CD8-positive, alpha-beta memory T cell (primary cell): Measurements from ENCODE around the gene CD93. TPM values are rescaled to one million over a fixed set of nuclear protein-coding genes. Genes with fewer than 3 reads are reported as not detected.

Source experiments
- CTCF ChIA-PET: fragments of 350-600 bp; sonication (Branson Sonifier 250); formaldehyde crosslinking; loops from one replicate; lab custom pipeline; 2021; ENCODE audit warnings: antibody characterized with exemption; lab: Charles Lee
- POLR2A ChIA-PET: fragments of 350-600 bp; sonication (Branson Sonifier 250); formaldehyde crosslinking; loops from one replicate; lab custom pipeline; 2021; ENCODE audit warnings: antibody characterized with exemption; lab: Charles Lee
- DNase-seq, 5 donors: peaks; one replicate each; pipeline versions ENCODE4 v3.0.0 to v3.0.0-alpha.2; 2020 to 2022; ENCODE audit warnings: mixed read lengths in 1 of 5
- H3K27ac ChIP-seq: one replicate; pipeline ENCODE4 v1.7.0; 2013; ENCODE audit warnings: low read depth, mild to moderate bottlenecking, low read length, moderate library complexity
- H3K27me3 ChIP-seq: 2 replicates; pipeline ENCODE4 v1.7.0; 2013; ENCODE audit warnings: low read length, mild to moderate bottlenecking; ENCODE audit not compliant: insufficient read depth, poor library complexity, severe bottlenecking
- H3K36me3 ChIP-seq: 2 replicates; pipeline ENCODE4 v1.7.0; 2013; ENCODE audit warnings: mild to moderate bottlenecking, low read length, moderate library complexity; ENCODE audit not compliant: insufficient read depth
- H3K4me1 ChIP-seq: 2 replicates; pipeline ENCODE4 v1.7.0; 2013; ENCODE audit warnings: mild to moderate bottlenecking, low read length, moderate library complexity; ENCODE audit not compliant: insufficient read depth
- H3K4me3 ChIP-seq: 2 replicates; pipeline ENCODE4 v1.7.0; 2013; ENCODE audit warnings: mild to moderate bottlenecking, low read length
- H3K9me3 ChIP-seq: 2 replicates; pipeline ENCODE4 v1.7.0; 2013; ENCODE audit warnings: mild to moderate bottlenecking, low read length
- H3K27ac Mint-ChIP-seq, 8 donors: one replicate each; pipeline ENCODE4 v1.8.0; 2020 to 2021; ENCODE audit warnings: mixed read lengths in 8 of 8, mild to moderate bottlenecking in 6 of 8, inconsistent platforms in 3 of 8, moderate library complexity in 3 of 8
- H3K27me3 Mint-ChIP-seq, 2 donors: one replicate each; pipeline ENCODE4 v1.8.0; 2020 to 2021; ENCODE audit warnings: mixed read lengths in 2 of 2, mild to moderate bottlenecking in 1 of 2, moderate library complexity in 1 of 2
- H3K36me3 Mint-ChIP-seq, 3 donors: one replicate each; pipeline ENCODE4 v1.8.0; 2020 to 2021; ENCODE audit warnings: mixed read lengths in 3 of 3, inconsistent platforms in 1 of 3, mild to moderate bottlenecking in 1 of 3
- H3K4me1 Mint-ChIP-seq, 3 donors: one replicate each; pipeline ENCODE4 v1.8.0; 2020 to 2021; ENCODE audit warnings: mixed read lengths in 3 of 3, inconsistent platforms in 1 of 3, mild to moderate bottlenecking in 1 of 3
- H3K4me3 Mint-ChIP-seq, 7 donors: one replicate each; pipeline ENCODE4 v1.8.0; 2020 to 2021; ENCODE audit warnings: mixed read lengths in 7 of 7, mild to moderate bottlenecking in 6 of 7, moderate library complexity in 4 of 7, inconsistent platforms in 2 of 7
- H3K9me3 Mint-ChIP-seq, 5 donors: one replicate each; pipeline ENCODE4 v1.8.0; 2020 to 2022; ENCODE audit warnings: mixed read lengths in 5 of 5, mild to moderate bottlenecking in 3 of 5, moderate library complexity in 2 of 5, inconsistent platforms in 1 of 5
- polyA plus RNA-seq: library from polyadenylated mRNA; unstranded; fragments of 300-500 nt; fragmentation: Illumina TruSeq; gene quantifications from one replicate; pipeline ENCODE4 v1.2.3, GENCODE V29; 2021
- total RNA-seq, 2 experiments: library from RNA; stranded (reverse); gene quantifications; one replicate each; pipeline ENCODE4 v1.2.3, GENCODE V29; 2021

CD93 gene
- total and polyA plus RNA-seq, 3 experiments from 2014 or later = 0.02 to 0.53 (median 0.50) TPM

DNA sequence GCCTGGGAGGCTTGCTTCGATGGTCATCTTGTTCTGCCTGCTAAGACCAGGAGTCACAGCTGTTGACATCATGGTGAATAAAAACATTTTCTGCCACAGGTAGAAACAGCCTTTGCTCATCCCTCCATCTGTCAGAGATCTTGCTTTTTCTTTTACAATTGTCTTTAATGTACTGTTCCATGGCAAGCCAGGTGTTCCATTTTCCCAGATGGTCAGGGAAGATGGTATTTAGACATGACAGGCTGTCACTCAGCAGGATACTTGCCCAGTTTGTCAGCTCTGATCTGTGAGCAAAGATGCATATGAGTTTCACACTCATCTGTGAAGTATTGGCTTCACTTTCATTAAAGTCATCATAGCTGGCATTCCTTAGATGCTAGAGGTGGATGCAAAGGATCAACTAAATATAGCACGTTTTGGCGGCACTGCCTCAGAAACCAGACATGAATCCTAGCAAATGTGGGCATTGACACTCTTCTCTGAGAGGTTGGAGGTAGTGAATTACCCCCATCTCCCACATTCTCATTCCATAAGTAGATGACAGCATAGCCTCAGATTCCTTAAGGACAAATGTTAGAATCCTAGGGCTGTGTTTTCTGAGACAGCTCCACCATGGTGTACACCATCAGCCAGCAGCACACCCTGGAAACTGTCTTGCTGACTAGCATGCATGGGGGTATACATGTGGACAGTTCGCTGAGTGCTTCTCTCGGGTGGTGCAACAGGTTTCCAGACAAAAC, 46.8 kb downstream of the CD93 start:
- peaks cover 0 to 5% (median 0%) of the 10 kb centered on the region in 5 donors for H3K9me3 Mint-ChIP-seq
- Histone ChIP-seq H3K4me3 (no peak overlapping the region), H3K27me3 (no peaks in the 10 kb centered on the region), H3K4me1 (no peaks in the 10 kb centered on the region), H3K9me3 (no peaks in the 10 kb centered on the region), H3K36me3 (no peaks in the 10 kb centered on the region), H3K27ac (no peak overlapping the region)
- H3K27ac Mint-ChIP-seq = no peak overlapping the region
- POLR2A ChIA-PET = no interaction called here
- DNase-seq = no peak
- H3K4me1 Mint-ChIP-seq = no peaks in the 10 kb centered on the region
- peaks cover 12 to 26% of the 10 kb centered on the region in 2 donors for H3K27me3 Mint-ChIP-seq
- no peak overlapping the region for H3K4me3 Mint-ChIP-seq
- CTCF ChIA-PET = no interaction called here
- H3K36me3 Mint-ChIP-seq = no peaks in the 10 kb centered on the region

- Histone ChIP-seq H3K4me3 (no peak overlapping the region), H3K27ac (no peak overlapping the region), H3K4me1 (no peaks in the 10 kb centered on the region), H3K36me3 (no peaks in the 10 kb centered on the region), H3K9me3 (no peaks in the 10 kb centered on the region), H3K27me3 (no peaks in the 10 kb centered on the region)
- Mint-ChIP-seq H3K9me3 (peaks cover 0 to 5% (median 0%) of the 10 kb centered on the region in 5 donors), H3K36me3 (no peaks in the 10 kb centered on the region), H3K27me3 (peaks cover 13 to 24% of the 10 kb centered on the region in 2 donors), H3K4me3 (no peak overlapping the region), H3K4me1 (no peaks in the 10 kb centered on the region), H3K27ac (no peak overlapping the region)
- CTCF ChIA-PET = no interaction called here
- DNase-seq = no peak
- POLR2A ChIA-PET = no interaction called here
Measured at GRCh38 chr20:23037017-23037481, 49.1 kb downstream of the CD93 start.

- ChIA-PET CTCF (no interaction called here), POLR2A (no interaction called here)
- Histone ChIP-seq H3K27me3 (no peaks in the 10 kb centered on the region), H3K36me3 (no peaks in the 10 kb centered on the region), H3K4me3 (no peak overlapping the region), H3K4me1 (no peaks in the 10 kb centered on the region), H3K27ac (no peak overlapping the region), H3K9me3 (no peaks in the 10 kb centered on the region)
- Mint-ChIP-seq H3K36me3 (no peaks in the 10 kb centered on the region), H3K9me3 (peaks cover 0 to 5% (median 0%) of the 10 kb centered on the region in 5 donors), H3K27ac (no peak overlapping the region), H3K4me3 (no peak overlapping the region), H3K27me3 (peaks cover 13 to 24% of the 10 kb centered on the region in 2 donors), H3K4me1 (no peaks in the 10 kb centered on the region)
- DNase-seq = no peak
Measured at GRCh38 chr20:23036371-23036770, 49.8 kb downstream of the CD93 start.

- H3K4me3 ChIP-seq = no peak overlapping the region
- H3K27me3 ChIP-seq = no peaks in the 10 kb centered on the region
- H3K36me3 Mint-ChIP-seq = no peaks in the 10 kb centered on the region
- ChIA-PET POLR2A (no interaction called here), CTCF (no interaction called here)
- H3K4me1 Mint-ChIP-seq = no peaks in the 10 kb centered on the region
- H3K9me3 Mint-ChIP-seq = peaks cover 0 to 5% (median 0%) of the 10 kb centered on the region in 5 donors
- peaks cover 13 to 24% of the 10 kb centered on the region in 2 donors for H3K27me3 Mint-ChIP-seq
- no peaks in the 10 kb centered on the region for H3K36me3 ChIP-seq
- no peaks in the 10 kb centered on the region for H3K9me3 ChIP-seq
- H3K27ac ChIP-seq = no peak overlapping the region
- H3K4me1 ChIP-seq = no peaks in the 10 kb centered on the region
- no peak overlapping the region for H3K4me3 Mint-ChIP-seq
- H3K27ac Mint-ChIP-seq = no peak overlapping the region
- no peak for DNase-seq
Measured at GRCh38 chr20:23035731-23036130, 50.4 kb downstream of the CD93 start.

- ChIA-PET POLR2A (no interaction called here), CTCF (no interaction called here)
- H3K9me3 ChIP-seq = no peaks in the 10 kb centered on the region
- DNase-seq = no peak
- H3K4me1 ChIP-seq = no peaks in the 10 kb centered on the region
- Mint-ChIP-seq H3K9me3 (peaks cover 0 to 5% (median 0%) of the 10 kb centered on the region in 5 donors), H3K27ac (no peak within 1 kb of the TSS), H3K27me3 (peaks cover 13 to 24% of the 10 kb centered on the region in 2 donors), H3K4me3 (no peak within 1 kb of the TSS), H3K36me3 (no peaks in the 10 kb centered on the region), H3K4me1 (no peaks in the 10 kb centered on the region)
- no peaks in the 10 kb centered on the region for H3K27me3 ChIP-seq
- no peak within 1 kb of the TSS for H3K27ac ChIP-seq
- no peak within 1 kb of the TSS for H3K4me3 ChIP-seq
- H3K36me3 ChIP-seq = no peaks in the 10 kb centered on the region
Measured at GRCh38 chr20:23034721-23035671, 51.1 kb downstream of the CD93 start, which contains the start of gene SSTR4. Gene SSTR4 (plus strand): TSS chr20:23035312. CDS start chr20:23035484, 172 bp downstream.

DNA sequence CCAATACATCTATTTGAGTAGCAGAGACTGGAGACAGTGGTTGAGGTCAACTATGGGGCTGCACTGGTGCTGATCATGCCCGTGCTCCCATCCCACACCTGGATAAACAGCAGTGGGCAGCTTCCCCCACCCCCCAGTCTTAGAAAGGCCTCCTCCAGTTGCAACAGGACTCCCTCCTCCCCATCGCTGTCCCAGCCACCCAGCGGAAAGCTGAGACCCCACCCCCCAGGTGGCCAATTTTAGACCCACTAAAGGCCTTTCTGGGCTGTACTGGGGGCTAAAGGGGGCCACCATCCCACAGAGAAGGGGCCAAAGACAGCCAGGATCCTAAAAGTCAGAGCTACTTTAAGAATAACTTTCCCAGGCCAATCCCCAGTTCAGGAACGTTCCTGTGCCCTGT, 52.2 kb downstream of the CD93 start:
- no peak overlapping the region for H3K4me3 Mint-ChIP-seq
- H3K4me1 Mint-ChIP-seq = no peaks in the 10 kb centered on the region
- H3K36me3 Mint-ChIP-seq = no peaks in the 10 kb centered on the region
- DNase-seq = no peak
- peaks cover 6 to 20% of the 10 kb centered on the region in 2 donors for H3K27me3 Mint-ChIP-seq
- H3K4me3 ChIP-seq = no peak overlapping the region
- H3K9me3 ChIP-seq = no peaks in the 10 kb centered on the region
- peaks cover 0 to 5% (median 0%) of the 10 kb centered on the region in 5 donors for H3K9me3 Mint-ChIP-seq
- CTCF ChIA-PET = no interaction called here
- no peaks in the 10 kb centered on the region for H3K36me3 ChIP-seq
- POLR2A ChIA-PET = no interaction called here
- H3K27ac Mint-ChIP-seq = no peak overlapping the region
- no peaks in the 10 kb centered on the region for H3K4me1 ChIP-seq
- H3K27ac ChIP-seq = no peak overlapping the region
- H3K27me3 ChIP-seq = no peaks in the 10 kb centered on the region

DNA sequence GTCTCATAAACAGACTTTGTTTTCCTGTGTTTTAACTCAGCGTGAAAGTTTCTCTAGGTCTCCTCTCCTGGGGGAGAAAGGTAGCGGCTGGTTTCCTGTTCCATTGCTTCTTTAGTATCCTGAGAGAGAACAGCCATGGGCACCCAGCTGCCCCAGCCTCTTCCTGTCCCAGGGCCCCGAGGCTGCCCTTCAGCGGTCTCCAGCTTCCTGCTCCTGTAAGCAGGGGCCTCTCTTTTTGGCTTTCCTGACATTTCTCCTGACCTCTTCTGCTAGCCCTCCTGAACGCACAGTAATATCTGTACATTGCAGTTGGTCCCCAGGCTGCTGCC, 53.4 kb downstream of the CD93 start:
- CTCF ChIA-PET = no interaction called here
- H3K27ac Mint-ChIP-seq = no peak overlapping the region
- peaks cover 5 to 18% of the 10 kb centered on the region in 2 donors for H3K27me3 Mint-ChIP-seq

More for the DNA sequence above, 53.4 kb downstream of the CD93 start:
- H3K36me3 ChIP-seq = no peaks in the 10 kb centered on the region
- H3K9me3 ChIP-seq = no peaks in the 10 kb centered on the region
- H3K4me1 ChIP-seq = no peaks in the 10 kb centered on the region
- H3K27ac ChIP-seq = no peak overlapping the region
- H3K27me3 ChIP-seq = no peaks in the 10 kb centered on the region
- no peak for DNase-seq
- peaks cover 0 to 5% (median 0%) of the 10 kb centered on the region in 5 donors for H3K9me3 Mint-ChIP-seq
- no peak overlapping the region for H3K4me3 ChIP-seq
- H3K36me3 Mint-ChIP-seq = no peaks in the 10 kb centered on the region
- POLR2A ChIA-PET = no interaction called here
- H3K4me3 Mint-ChIP-seq = no peak overlapping the region
- H3K4me1 Mint-ChIP-seq = no peaks in the 10 kb centered on the region
